H1 (cell line): Measurements from ENCODE around the gene TSN.

ENCODE experiments used
- CTCF ChIP-seq, 3 experiments: IDR thresholded peaks; 1 replicate in 2 of 3; 2 replicates in 1 of 3; pipeline versions ENCODE4 v1.5.1 to v1.6.1; 2011; ENCODE audit warnings: low read length in 3 of 3, mild to moderate bottlenecking in 3 of 3, inconsistent platforms in 2 of 3, low read depth in 1 of 3, moderate library complexity in 1 of 3; ENCODE audit not compliant: insufficient read depth in 1 of 3; ENCODE audit errors: control extremely low read depth in 1 of 3
- E2F6 ChIP-seq: IDR thresholded peaks from 2 replicates; pipeline ENCODE4 v1.6.1; 2012; ENCODE audit warnings: inconsistent platforms
- EZH2 ChIP-seq: fragments of 200-600 bp; sonication (generic); IDR thresholded peaks from 2 replicates; pipeline ENCODE4 v1.7.1; 2012; ENCODE audit warnings: low read depth, mild to moderate bottlenecking, moderate library complexity, low read length, inconsistent platforms; ENCODE audit not compliant: severe bottlenecking
- HDAC2 ChIP-seq, 2 experiments: fragments of 300-600 bp in 1 of 2; sonication (generic) in 1 of 2; IDR thresholded peaks; 2 replicates each; pipeline ENCODE4 v1.6.1; 2011 to 2012; ENCODE audit warnings: low read depth in 2 of 2, low read length in 2 of 2, mild to moderate bottlenecking in 2 of 2, moderate library complexity in 2 of 2, borderline replicate concordance in 1 of 2, inconsistent platforms in 1 of 2
- JUN ChIP-seq: IDR thresholded peaks from 2 replicates; pipeline ENCODE4 v1.6.1; 2011; ENCODE audit warnings: low read depth, mild to moderate bottlenecking, improper control_type of control experiment, low read length
- KDM5A ChIP-seq: fragments of 200-600 bp; IDR thresholded peaks from 2 replicates; pipeline ENCODE4 v1.7.1; 2012; ENCODE audit warnings: mild to moderate bottlenecking, low read length, inconsistent platforms, mixed read lengths
- POLR2A ChIP-seq, 2 experiments: IDR thresholded peaks; 1 replicate in 1 of 2; 2 replicates in 1 of 2; pipeline ENCODE4 v1.6.1; 2011; ENCODE audit warnings: low read depth in 2 of 2, low read length in 2 of 2, mild to moderate bottlenecking in 2 of 2; ENCODE audit errors: control extremely low read depth in 1 of 2
- POLR2AphosphoS5 ChIP-seq: IDR thresholded peaks from 2 replicates; pipeline ENCODE4 v1.6.1; 2011; ENCODE audit warnings: low read depth, low read length
- TAF7 ChIP-seq: optimal IDR thresholded peaks from 2 replicates; pipeline ENCODE3; 2011; ENCODE audit warnings: low read depth, mild to moderate bottlenecking, inconsistent platforms, low read length, moderate library complexity, borderline replicate concordance
- TCF12 ChIP-seq: IDR thresholded peaks from 2 replicates; pipeline ENCODE4 v1.6.1; 2011; ENCODE audit warnings: low read depth, mild to moderate bottlenecking, low read length
- TEAD4 ChIP-seq: IDR thresholded peaks from 2 replicates; pipeline ENCODE4 v1.6.1; 2012; ENCODE audit warnings: low read depth, low read length, inconsistent platforms, mixed read lengths
- YY1 ChIP-seq: IDR thresholded peaks from 2 replicates; pipeline ENCODE4 v1.6.1; 2011; ENCODE audit warnings: low read depth, mild to moderate bottlenecking, low read length
- TF ChIP-seq, protein P1 (sequence below): fragments of 300-600 bp; sonication (generic); IDR thresholded peaks from 2 replicates; pipeline ENCODE4 v1.7.1; 2012; ENCODE audit warnings: low read length, moderate library complexity, mild to moderate bottlenecking, inconsistent platforms; ENCODE audit not compliant: insufficient replicate concordance

GRCh38 chr2:121810959-121811853 lies 55.8 kb downstream of the TSN start:
- no peak for TF ChIP-seq POLR2AphosphoS5
- peak; percentile 25 to 82 (median 73) for TF ChIP-seq CTCF (IDR thresholded peaks at IDR 0.05; ENCODE audit: control extremely low read depth in 1 of 3, insufficient read depth in 1 of 3, low read depth in 1 of 3, low read length in 3 of 3)
- no peak for TF ChIP-seq YY1
- no peak for TF ChIP-seq EZH2
- TF ChIP-seq E2F6 = peak; percentile 75
- no peak for TF ChIP-seq HDAC2 (IDR thresholded peaks at IDR 0.05; ENCODE audit: borderline replicate concordance in 1 of 2, low read depth in 2 of 2, low read length in 2 of 2)
- TF ChIP-seq KDM5A = no peak
- TF ChIP-seq JUN = no peak
- TF ChIP-seq TAF7 = no peak
- no peak for TF ChIP-seq TEAD4
- no peak for TF ChIP-seq TCF12
- no peak for TF ChIP-seq POLR2A (IDR thresholded peaks at IDR 0.05; ENCODE audit: control extremely low read depth in 1 of 2, low read depth in 2 of 2, low read length in 2 of 2)
- TF ChIP-seq, protein P1, sequence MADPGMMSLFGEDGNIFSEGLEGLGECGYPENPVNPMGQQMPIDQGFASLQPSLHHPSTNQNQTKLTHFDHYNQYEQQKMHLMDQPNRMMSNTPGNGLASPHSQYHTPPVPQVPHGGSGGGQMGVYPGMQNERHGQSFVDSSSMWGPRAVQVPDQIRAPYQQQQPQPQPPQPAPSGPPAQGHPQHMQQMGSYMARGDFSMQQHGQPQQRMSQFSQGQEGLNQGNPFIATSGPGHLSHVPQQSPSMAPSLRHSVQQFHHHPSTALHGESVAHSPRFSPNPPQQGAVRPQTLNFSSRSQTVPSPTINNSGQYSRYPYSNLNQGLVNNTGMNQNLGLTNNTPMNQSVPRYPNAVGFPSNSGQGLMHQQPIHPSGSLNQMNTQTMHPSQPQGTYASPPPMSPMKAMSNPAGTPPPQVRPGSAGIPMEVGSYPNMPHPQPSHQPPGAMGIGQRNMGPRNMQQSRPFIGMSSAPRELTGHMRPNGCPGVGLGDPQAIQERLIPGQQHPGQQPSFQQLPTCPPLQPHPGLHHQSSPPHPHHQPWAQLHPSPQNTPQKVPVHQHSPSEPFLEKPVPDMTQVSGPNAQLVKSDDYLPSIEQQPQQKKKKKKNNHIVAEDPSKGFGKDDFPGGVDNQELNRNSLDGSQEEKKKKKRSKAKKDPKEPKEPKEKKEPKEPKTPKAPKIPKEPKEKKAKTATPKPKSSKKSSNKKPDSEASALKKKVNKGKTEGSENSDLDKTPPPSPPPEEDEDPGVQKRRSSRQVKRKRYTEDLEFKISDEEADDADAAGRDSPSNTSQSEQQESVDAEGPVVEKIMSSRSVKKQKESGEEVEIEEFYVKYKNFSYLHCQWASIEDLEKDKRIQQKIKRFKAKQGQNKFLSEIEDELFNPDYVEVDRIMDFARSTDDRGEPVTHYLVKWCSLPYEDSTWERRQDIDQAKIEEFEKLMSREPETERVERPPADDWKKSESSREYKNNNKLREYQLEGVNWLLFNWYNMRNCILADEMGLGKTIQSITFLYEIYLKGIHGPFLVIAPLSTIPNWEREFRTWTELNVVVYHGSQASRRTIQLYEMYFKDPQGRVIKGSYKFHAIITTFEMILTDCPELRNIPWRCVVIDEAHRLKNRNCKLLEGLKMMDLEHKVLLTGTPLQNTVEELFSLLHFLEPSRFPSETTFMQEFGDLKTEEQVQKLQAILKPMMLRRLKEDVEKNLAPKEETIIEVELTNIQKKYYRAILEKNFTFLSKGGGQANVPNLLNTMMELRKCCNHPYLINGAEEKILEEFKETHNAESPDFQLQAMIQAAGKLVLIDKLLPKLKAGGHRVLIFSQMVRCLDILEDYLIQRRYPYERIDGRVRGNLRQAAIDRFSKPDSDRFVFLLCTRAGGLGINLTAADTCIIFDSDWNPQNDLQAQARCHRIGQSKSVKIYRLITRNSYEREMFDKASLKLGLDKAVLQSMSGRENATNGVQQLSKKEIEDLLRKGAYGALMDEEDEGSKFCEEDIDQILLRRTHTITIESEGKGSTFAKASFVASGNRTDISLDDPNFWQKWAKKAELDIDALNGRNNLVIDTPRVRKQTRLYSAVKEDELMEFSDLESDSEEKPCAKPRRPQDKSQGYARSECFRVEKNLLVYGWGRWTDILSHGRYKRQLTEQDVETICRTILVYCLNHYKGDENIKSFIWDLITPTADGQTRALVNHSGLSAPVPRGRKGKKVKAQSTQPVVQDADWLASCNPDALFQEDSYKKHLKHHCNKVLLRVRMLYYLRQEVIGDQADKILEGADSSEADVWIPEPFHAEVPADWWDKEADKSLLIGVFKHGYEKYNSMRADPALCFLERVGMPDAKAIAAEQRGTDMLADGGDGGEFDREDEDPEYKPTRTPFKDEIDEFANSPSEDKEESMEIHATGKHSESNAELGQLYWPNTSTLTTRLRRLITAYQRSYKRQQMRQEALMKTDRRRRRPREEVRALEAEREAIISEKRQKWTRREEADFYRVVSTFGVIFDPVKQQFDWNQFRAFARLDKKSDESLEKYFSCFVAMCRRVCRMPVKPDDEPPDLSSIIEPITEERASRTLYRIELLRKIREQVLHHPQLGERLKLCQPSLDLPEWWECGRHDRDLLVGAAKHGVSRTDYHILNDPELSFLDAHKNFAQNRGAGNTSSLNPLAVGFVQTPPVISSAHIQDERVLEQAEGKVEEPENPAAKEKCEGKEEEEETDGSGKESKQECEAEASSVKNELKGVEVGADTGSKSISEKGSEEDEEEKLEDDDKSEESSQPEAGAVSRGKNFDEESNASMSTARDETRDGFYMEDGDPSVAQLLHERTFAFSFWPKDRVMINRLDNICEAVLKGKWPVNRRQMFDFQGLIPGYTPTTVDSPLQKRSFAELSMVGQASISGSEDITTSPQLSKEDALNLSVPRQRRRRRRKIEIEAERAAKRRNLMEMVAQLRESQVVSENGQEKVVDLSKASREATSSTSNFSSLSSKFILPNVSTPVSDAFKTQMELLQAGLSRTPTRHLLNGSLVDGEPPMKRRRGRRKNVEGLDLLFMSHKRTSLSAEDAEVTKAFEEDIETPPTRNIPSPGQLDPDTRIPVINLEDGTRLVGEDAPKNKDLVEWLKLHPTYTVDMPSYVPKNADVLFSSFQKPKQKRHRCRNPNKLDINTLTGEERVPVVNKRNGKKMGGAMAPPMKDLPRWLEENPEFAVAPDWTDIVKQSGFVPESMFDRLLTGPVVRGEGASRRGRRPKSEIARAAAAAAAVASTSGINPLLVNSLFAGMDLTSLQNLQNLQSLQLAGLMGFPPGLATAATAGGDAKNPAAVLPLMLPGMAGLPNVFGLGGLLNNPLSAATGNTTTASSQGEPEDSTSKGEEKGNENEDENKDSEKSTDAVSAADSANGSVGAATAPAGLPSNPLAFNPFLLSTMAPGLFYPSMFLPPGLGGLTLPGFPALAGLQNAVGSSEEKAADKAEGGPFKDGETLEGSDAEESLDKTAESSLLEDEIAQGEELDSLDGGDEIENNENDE = no peak
